H1 (cell line): ENCODE measurements around the gene IDI2. TPM values are rescaled to one million over a fixed set of nuclear protein-coding genes. Genes with fewer than 3 reads are reported as not detected.

Source experiments
- CHD2 ChIP-seq: IDR thresholded peaks from 2 replicates; pipeline ENCODE4 v1.6.1; 2012; ENCODE audit warnings: low read length, improper control_type of control experiment
- JUN ChIP-seq: IDR thresholded peaks from 2 replicates; pipeline ENCODE4 v1.6.1; 2011; ENCODE audit warnings: low read depth, mild to moderate bottlenecking, improper control_type of control experiment, low read length
- SP2 ChIP-seq: IDR thresholded peaks from 2 replicates; pipeline ENCODE4 v1.6.1; 2012; ENCODE audit warnings: mild to moderate bottlenecking, low read length, inconsistent platforms
- SUZ12 ChIP-seq: fragments of 200-600 bp; sonication (generic); IDR thresholded peaks from 2 replicates; pipeline ENCODE4 v1.6.1; 2012; ENCODE audit warnings: mild to moderate bottlenecking, inconsistent platforms, low read length, moderate library complexity, mixed read lengths
- TEAD4 ChIP-seq: IDR thresholded peaks from 2 replicates; pipeline ENCODE4 v1.6.1; 2012; ENCODE audit warnings: low read depth, low read length, inconsistent platforms, mixed read lengths
- ZNF274 ChIP-seq: IDR thresholded peaks from 2 replicates; pipeline ENCODE4 v1.7.0; 2012; ENCODE audit warnings: low read length, borderline replicate concordance; ENCODE audit errors: extremely low read depth
- polyA plus RNA-seq, 7 experiments: library from polyadenylated mRNA; depleted of rRNA in 3 of 7; stranded (reverse) in 5 of 7; unstranded in 2 of 7; fragments of >200 nt in 5 of 7; fragments of 200-250 nt in 2 of 7; gene quantifications; 1 replicate in 5 of 7; 2 replicates in 1 of 7; 4 replicates in 1 of 7; pipeline versions ENCODE4 v1.2.1 to v1.2.3, GENCODE V29; 2011 to 2013; ENCODE audit warnings: missing spikeins in 2 of 7, mixed read lengths in 2 of 7
- total RNA-seq: library from RNA; stranded (reverse); fragmentation: NEBNext Ultra II Directional; extraction: Animal tissue kit (Norgen Biotek cat#: 25700); gene quantifications from 2 replicates; pipeline ENCODE4 v1.2.1, GENCODE V29; 2021
- TF ChIP-seq, protein P1 (sequence below): IDR thresholded peaks from 2 replicates; pipeline ENCODE4 v1.6.1; 2012; ENCODE audit warnings: inconsistent platforms

IDI2 gene
- total and polyA plus RNA-seq, 2 of the 8 experiments (the other 6 are each of a cell fraction or from before 2014, with no cell fraction given): not detected

DNA sequence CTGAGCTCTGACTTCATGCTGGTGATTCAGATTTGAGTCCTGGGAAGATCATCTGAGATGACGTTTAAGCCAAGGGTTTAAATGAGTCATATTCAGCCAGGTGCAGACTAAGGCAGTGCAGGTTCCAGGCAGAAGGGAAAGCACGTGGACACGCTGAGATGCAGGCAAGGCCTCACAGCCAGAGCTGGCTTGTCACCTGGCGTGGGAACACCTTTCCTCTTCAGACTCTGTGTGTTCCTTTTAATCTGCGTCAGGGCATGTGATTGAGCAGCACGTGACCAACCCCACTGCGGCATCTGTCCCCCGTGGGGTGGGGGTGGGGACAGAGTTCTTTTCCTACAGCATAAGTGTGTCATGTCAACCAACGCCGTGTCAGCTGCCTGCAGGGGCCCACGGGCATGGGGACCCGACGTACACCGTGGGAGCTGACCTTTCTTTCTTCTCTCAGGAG, 10.7 kb upstream of the IDI2 start (continued):
- TF ChIP-seq TEAD4: no peak
- TF ChIP-seq ZNF274: no peak
- TF ChIP-seq SUZ12: no peak
- no peak for TF ChIP-seq SP2
- TF ChIP-seq, protein P1, sequence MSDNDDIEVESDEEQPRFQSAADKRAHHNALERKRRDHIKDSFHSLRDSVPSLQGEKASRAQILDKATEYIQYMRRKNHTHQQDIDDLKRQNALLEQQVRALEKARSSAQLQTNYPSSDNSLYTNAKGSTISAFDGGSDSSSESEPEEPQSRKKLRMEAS: no peak
- TF ChIP-seq CHD2: no peak
- no peak for TF ChIP-seq JUN
